B cell (primary cell): ENCODE measurements around the gene ACVR1. TPM values are rescaled to one million over a fixed set of nuclear protein-coding genes. Genes with fewer than 3 reads are reported as not detected.

ENCODE experiments used
- ATAC-seq: fragments of 200-7000 bp; cut with Tn5 transposase; one replicate; pipeline ENCODE4 v1.10.0; 2021; ENCODE audit warnings: low read depth, mild to moderate bottlenecking, moderate number of reproducible peaks, moderate library complexity
- CTCF ChIA-PET: fragments of 350-600 bp; sonication (Branson Sonifier 250); formaldehyde crosslinking; loops from one replicate; lab custom pipeline; 2021; ENCODE audit warnings: antibody characterized with exemption, inconsistent platforms; lab: Charles Lee
- POLR2A ChIA-PET: fragments of 350-600 bp; sonication (Branson Sonifier 250); formaldehyde crosslinking; loops from one replicate; lab custom pipeline; 2021; ENCODE audit warnings: antibody characterized with exemption; lab: Charles Lee
- DNase-seq: peaks from one replicate; pipeline ENCODE4 v3.0.0; 2013
- H2AFZ ChIP-seq: 2 replicates; pipeline ENCODE4 v1.6.1; 2012; ENCODE audit warnings: mild to moderate bottlenecking, low read depth, low read length; ENCODE audit not compliant: insufficient read depth, poor library complexity, severe bottlenecking
- H3K27ac ChIP-seq, 2 donors: 1 replicate in 1 of 2; 2 replicates in 1 of 2; pipeline ENCODE4 v1.5.1; 2012 to 2013; ENCODE audit warnings: low read length in 2 of 2, mild to moderate bottlenecking in 2 of 2, moderate library complexity in 1 of 2
- H3K27me3 ChIP-seq, 4 experiments: fragments of 200-600 bp in 1 of 4; sonication (generic) in 1 of 4; replicated peaks in 1 of 4; 1 replicate in 2 of 4; 2 replicates in 2 of 4; pipeline versions ENCODE4 v1.6.1 to v1.7.0; 2013 to 2016; ENCODE audit warnings: low read length in 3 of 4, mild to moderate bottlenecking in 2 of 4, mixed read lengths in 1 of 4, moderate library complexity in 1 of 4; ENCODE audit not compliant: insufficient read depth in 4 of 4, control insufficient read depth in 3 of 4; ENCODE audit errors: control extremely low read depth in 1 of 4
- H3K36me3 ChIP-seq, 2 experiments: replicated peaks in 1 of 2; 1 replicate in 1 of 2; 2 replicates in 1 of 2; pipeline versions ENCODE4 v1.6.1 to v1.7.1; 2013; ENCODE audit warnings: low read length in 1 of 2; ENCODE audit not compliant: insufficient read depth in 2 of 2, control insufficient read depth in 1 of 2; ENCODE audit errors: control extremely low read depth in 1 of 2, extremely low read depth in 1 of 2
- H3K4me1 ChIP-seq, 2 donors: fragments of 200-600 bp in 1 of 2; sonication (generic) in 1 of 2; 1 replicate in 1 of 2; 2 replicates in 1 of 2; pipeline versions ENCODE4 v1.5.1 to v1.6.1; 2013 to 2017; ENCODE audit warnings: low read length in 2 of 2; ENCODE audit not compliant: control insufficient read depth in 2 of 2, insufficient read depth in 2 of 2
- H3K4me2 ChIP-seq: replicated peaks from 2 replicates; pipeline ENCODE3; 2012; ENCODE audit warnings: mild to moderate bottlenecking, low read depth, low read length; ENCODE audit not compliant: poor library complexity, severe bottlenecking
- H3K4me3 ChIP-seq, 5 experiments: fragments of 200-600 bp in 1 of 5; sonication (generic) in 1 of 5; 1 replicate in 3 of 5; 2 replicates in 2 of 5; pipeline versions ENCODE4 v1.5.1 to v1.7.0; 2011 to 2016; ENCODE audit warnings: low read length in 4 of 5, mild to moderate bottlenecking in 4 of 5, low read depth in 2 of 5, control low read depth in 1 of 5, moderate library complexity in 1 of 5; ENCODE audit not compliant: insufficient read depth in 1 of 5; ENCODE audit errors: control extremely low read depth in 1 of 5, extremely low read depth in 1 of 5
- H3K79me2 ChIP-seq: fragments of 200-600 bp; sonication (generic); one replicate; pipeline ENCODE4 v1.6.0; 2016; ENCODE audit warnings: low read length; ENCODE audit not compliant: control insufficient read depth, insufficient read depth
- H3K9ac ChIP-seq: fragments of 200-600 bp; sonication (generic); 2 replicates; pipeline ENCODE4 v1.6.1; 2017; ENCODE audit warnings: mild to moderate bottlenecking, low read length, moderate library complexity
- H3K9me3 ChIP-seq, 3 donors: one replicate each; pipeline versions ENCODE4 v1.6.1 to v1.7.1; 2013; ENCODE audit warnings: low read length in 2 of 3; ENCODE audit not compliant: control insufficient read depth in 2 of 3, insufficient read depth in 1 of 3; ENCODE audit errors: control extremely low read depth in 1 of 3
- H4K20me1 ChIP-seq: 2 replicates; pipeline ENCODE4 v1.6.0; 2012; ENCODE audit warnings: mild to moderate bottlenecking, low read length; ENCODE audit not compliant: insufficient read depth, control insufficient read depth, poor library complexity, severe bottlenecking
- H3K27ac Mint-ChIP-seq: one replicate; pipeline ENCODE4 v1.8.0; 2021; ENCODE audit warnings: mixed read lengths
- H3K27me3 Mint-ChIP-seq: one replicate; pipeline ENCODE4 v1.8.0; 2021; ENCODE audit warnings: mixed read lengths
- H3K4me1 Mint-ChIP-seq: one replicate; pipeline ENCODE4 v1.8.0; 2021; ENCODE audit warnings: mixed read lengths
- H3K4me3 Mint-ChIP-seq: one replicate; pipeline ENCODE4 v1.8.0; 2021; ENCODE audit warnings: mixed read lengths
- H3K9me3 Mint-ChIP-seq: one replicate; pipeline ENCODE4 v1.8.0; 2022; ENCODE audit warnings: mixed read lengths; ENCODE audit not compliant: insufficient read depth
- CTCF ChIP-seq: fragments of 200-600 bp; IDR thresholded peaks from one replicate; pipeline ENCODE4 v1.8.0; 2022; ENCODE audit warnings: antibody characterized with exemption, mild to moderate bottlenecking
- EZH2 ChIP-seq: IDR thresholded peaks from 2 replicates; pipeline ENCODE4 v1.6.1; 2012; ENCODE audit warnings: borderline replicate concordance, low read depth, mild to moderate bottlenecking, moderate library complexity, low read length; ENCODE audit not compliant: insufficient read depth, poor library complexity, severe bottlenecking
- WGBS: methylation state at CpG from one replicate; pipeline ENCODE4 v1.1.5; 2013; ENCODE audit warnings: missing lambda C conversion rate; ENCODE audit not compliant: insufficient coverage; 5-methylcytosine and 5-hydroxymethylcytosine counted together
- intact Hi-C: fragments of 100-400 bp; cut with micrococcal nuclease; formaldehyde crosslinking; loops from one replicate; pipeline ENCODE4 v1.10.0; 2022
- polyA plus RNA-seq: library from polyadenylated mRNA; depleted of rRNA; stranded (reverse); fragments of >200 nt; gene quantifications from 2 replicates; pipeline ENCODE4 v1.2.3, GENCODE V29; 2012
- total RNA-seq, 2 donors: library from RNA; stranded (reverse); fragments of 120-200 nt in 1 of 2; gene quantifications; 1 replicate in 1 of 2; 2 replicates in 1 of 2; pipeline versions ENCODE4 v1.2.3 to v1.2.4, GENCODE V29; 2013 to 2022

ACVR1 gene
- total and polyA plus RNA-seq, 2 donors (not counting 1 experiment from before 2014, with no cell fraction given): 3.7 to 11.7 TPM

DNA sequence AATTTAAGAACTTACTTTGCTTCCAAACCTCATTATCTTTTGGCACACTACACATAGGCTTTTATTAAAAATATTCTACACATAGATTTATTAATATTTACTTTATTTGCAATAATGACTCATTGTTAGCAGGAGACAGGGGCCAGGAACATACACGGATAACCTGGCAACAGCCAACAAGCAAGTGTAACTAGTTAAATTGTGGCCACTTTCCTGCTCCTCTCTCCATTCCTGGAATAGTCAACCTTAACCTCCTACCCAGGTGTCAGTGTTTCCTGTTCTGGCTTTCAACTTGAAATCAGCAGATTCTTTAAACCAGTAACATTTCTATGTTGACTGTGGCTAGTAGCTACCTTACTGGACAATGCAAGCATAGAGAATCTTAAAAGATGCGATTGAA lies 26.5 kb downstream of the ACVR1 start:
- Histone ChIP-seq H3K4me3 (no peak overlapping the region), H3K79me2 (no peaks in the 10 kb centered on the region), H3K4me2 (no peak overlapping the region), H2AFZ (no peak overlapping the region), H4K20me1 (no peaks in the 10 kb centered on the region), H3K9ac (no peak overlapping the region), H3K9me3 (peaks cover 0 to 3% (median 0%) of the 10 kb centered on the region in 3 donors), H3K27me3 (no peaks in the 10 kb centered on the region), H3K36me3 (no peaks in the 10 kb centered on the region), H3K4me1 (no peaks in the 10 kb centered on the region), H3K27ac (no peak overlapping the region)
- H3K4me1 Mint-ChIP-seq: no peaks in the 10 kb centered on the region
- TF ChIP-seq CTCF: no peak
- TF ChIP-seq EZH2: no peak
- POLR2A ChIA-PET: no interaction called here
- H3K27ac Mint-ChIP-seq: no peak overlapping the region
- ATAC-seq (no peak), DNase-seq (no peak)
- no peaks in the 10 kb centered on the region for H3K9me3 Mint-ChIP-seq
- WGBS: 100% methylated on average over 1 of the region's 2 CpGs
- H3K4me3 Mint-ChIP-seq: no peak overlapping the region
- intact Hi-C loops: no loop called here
- H3K27me3 Mint-ChIP-seq: no peaks in the 10 kb centered on the region
- CTCF ChIA-PET: no interaction called here

GRCh38 chr2:157848213-157848612 lies 27.9 kb downstream of the ACVR1 start:
- TF ChIP-seq EZH2 (no peak), CTCF (no peak)

More at GRCh38 chr2:157848213-157848612, 27.9 kb downstream of the ACVR1 start:
- no peak overlapping the region for H3K4me2 ChIP-seq
- H3K27me3 Mint-ChIP-seq: no peaks in the 10 kb centered on the region
- H3K4me1 ChIP-seq: no peaks in the 10 kb centered on the region
- no peaks in the 10 kb centered on the region for H3K27me3 ChIP-seq
- CTCF ChIA-PET: no interaction called here
- ATAC-seq (no peak), DNase-seq (no peak)
- no peak overlapping the region for H3K4me3 ChIP-seq
- H3K9me3 Mint-ChIP-seq: no peaks in the 10 kb centered on the region
- H3K4me3 Mint-ChIP-seq: no peak overlapping the region
- no peaks in the 10 kb centered on the region for H3K4me1 Mint-ChIP-seq
- no peak overlapping the region for H2AFZ ChIP-seq
- H3K9me3 ChIP-seq: peaks cover 0 to 3% (median 0%) of the 10 kb centered on the region in 3 donors
- no peak overlapping the region for H3K27ac Mint-ChIP-seq
- no peaks in the 10 kb centered on the region for H4K20me1 ChIP-seq
- POLR2A ChIA-PET: no interaction called here
- H3K36me3 ChIP-seq: no peaks in the 10 kb centered on the region
- no peaks in the 10 kb centered on the region for H3K79me2 ChIP-seq
- WGBS: 90% methylated on average over 3 of the region's 4 CpGs
- no peak overlapping the region for H3K9ac ChIP-seq
- no peak overlapping the region for H3K27ac ChIP-seq
- intact Hi-C loops: no loop called here
